ENCODE results near the gene EIF2S3B. TPM values are rescaled to one million over a fixed set of nuclear protein-coding genes. Genes with fewer than 3 reads are reported as not detected.

EIF2S3B gene
- total and polyA plus RNA-seq, 2 of the 4 experiments (the other 2 are of a cell fraction): 0.39 to 6.8 TPM

- DNase-seq: no peak
Observed at GRCh38 chr12:10540776-10541205, 35.1 kb downstream of the EIF2S3B start.

More at GRCh38 chr12:10540776-10541205, 35.1 kb downstream of the EIF2S3B start:
- H3K18ac ChIP-seq (ENCODE audit: low read depth, low read length): no peak overlapping the region
- in situ Hi-C loops (cut with MboI; ENCODE audit: low sequenced_read_pairs) (no loop called here), dilution Hi-C loops (cut with HindIII; ENCODE audit: low sequenced_read_pairs, unreplicated experiment) (no loop called here), intact Hi-C loops (cut with micrococcal nuclease) (no loop called here)
- H4K20me1 ChIP-seq (ENCODE audit: insufficient read depth, low read length): no peaks in the 10 kb centered on the region
- H2BK20ac ChIP-seq (ENCODE audit: low read depth, low read length): no peak overlapping the region
- ChIA-PET POLR2A (ENCODE audit: unreplicated experiment) (no interaction called here), CTCF (no interaction called here)
- H4K8ac ChIP-seq (ENCODE audit: low read depth in 2 of 2, low read length in 2 of 2): no peak overlapping the region
- H3K9me3 ChIP-seq (ENCODE audit: control insufficient read depth, insufficient read depth, low read length): no peaks in the 10 kb centered on the region
- TF ChIP-seq NFE2L2 (IDR thresholded peaks at IDR 0.05; ENCODE audit: low read depth, low read length): no peak
- TF ChIP-seq RCOR1 (IDR thresholded peaks at IDR 0.05; ENCODE audit: insufficient replicate concordance, low read length): no peak
- TF ChIP-seq, protein P1, sequence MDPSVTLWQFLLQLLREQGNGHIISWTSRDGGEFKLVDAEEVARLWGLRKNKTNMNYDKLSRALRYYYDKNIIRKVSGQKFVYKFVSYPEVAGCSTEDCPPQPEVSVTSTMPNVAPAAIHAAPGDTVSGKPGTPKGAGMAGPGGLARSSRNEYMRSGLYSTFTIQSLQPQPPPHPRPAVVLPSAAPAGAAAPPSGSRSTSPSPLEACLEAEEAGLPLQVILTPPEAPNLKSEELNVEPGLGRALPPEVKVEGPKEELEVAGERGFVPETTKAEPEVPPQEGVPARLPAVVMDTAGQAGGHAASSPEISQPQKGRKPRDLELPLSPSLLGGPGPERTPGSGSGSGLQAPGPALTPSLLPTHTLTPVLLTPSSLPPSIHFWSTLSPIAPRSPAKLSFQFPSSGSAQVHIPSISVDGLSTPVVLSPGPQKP (IDR thresholded peaks at IDR 0.05; ENCODE audit: borderline replicate concordance, low read depth, low read length): no peak
- no peak for TF ChIP-seq MAFK (IDR thresholded peaks at IDR 0.05; ENCODE audit: low read depth, low read length)
- H3K14ac ChIP-seq (replicated peaks; ENCODE audit: low read depth, low read length): no peak overlapping the region
- no peak overlapping the region for H3K27ac ChIP-seq (ENCODE audit: insufficient read depth, low read length)
- H2BK15ac ChIP-seq (ENCODE audit: low read depth, low read length): no peak overlapping the region
- no peak overlapping the region for H2AK9ac ChIP-seq (replicated peaks; ENCODE audit: low read depth, low read length, poor library complexity)
- H4K5ac ChIP-seq (ENCODE audit: low read depth, low read length): no peak overlapping the region
- H2AFZ ChIP-seq (replicated peaks; ENCODE audit: low read length, poor library complexity): no peak overlapping the region
- no peaks in the 10 kb centered on the region for H3K36me3 ChIP-seq (ENCODE audit: control insufficient read depth, insufficient read depth, low read length)
- H3K27me3 ChIP-seq (ENCODE audit: control insufficient read depth, insufficient read depth, low read length): no peaks in the 10 kb centered on the region; the same call in 1 of the 2 replicates
- H3K23ac ChIP-seq (ENCODE audit: low read depth, low read length): no peak overlapping the region
- H4K91ac ChIP-seq (ENCODE audit: insufficient read depth, low read depth, low read length): no peak overlapping the region
- no TSS peak for BruUV-seq (replicated peaks)
- H3K4me2 ChIP-seq (ENCODE audit: low read depth, low read length): no peak overlapping the region
- no peak for ATAC-seq (ENCODE audit: low read depth)
- H3K9me1 ChIP-seq (ENCODE audit: insufficient read depth, low read length): no peaks in the 10 kb centered on the region
- H3K9ac ChIP-seq (ENCODE audit: low read depth, low read length): no peak overlapping the region
- H3K4me1 ChIP-seq (ENCODE audit: control insufficient read depth, insufficient read depth, low read length): no peaks in the 10 kb centered on the region
- H3K4ac ChIP-seq (ENCODE audit: low read depth, low read length): no peak overlapping the region
- no CpG with 5 or more reads among the region's 2 CpGs for WGBS, 2 experiments (ENCODE audit: extremely low coverage in 2 of 2, insufficient read length in 1 of 2)
- no peak overlapping the region for H2BK5ac ChIP-seq (ENCODE audit: low read depth, low read length, poor library complexity, severe bottlenecking)
- no peak overlapping the region for H3K4me3 ChIP-seq (ENCODE audit: insufficient read depth, low read depth, low read length)
- no peak overlapping the region for H2AK5ac ChIP-seq (ENCODE audit: low read depth, low read length)
- H2BK120ac ChIP-seq (ENCODE audit: low read depth, low read length): no peak overlapping the region
- H3K79me1 ChIP-seq (ENCODE audit: low read depth in 1 of 2, low read length in 2 of 2): no peaks in the 10 kb centered on the region
- H3K56ac ChIP-seq (ENCODE audit: extremely low read depth, insufficient read depth, low read length): no peak overlapping the region
